ENCODE measurements around the gene RGS14. TPM values are rescaled to one million over a fixed set of nuclear protein-coding genes. Genes with fewer than 3 reads are reported as not detected.

RGS14 gene, protein sequence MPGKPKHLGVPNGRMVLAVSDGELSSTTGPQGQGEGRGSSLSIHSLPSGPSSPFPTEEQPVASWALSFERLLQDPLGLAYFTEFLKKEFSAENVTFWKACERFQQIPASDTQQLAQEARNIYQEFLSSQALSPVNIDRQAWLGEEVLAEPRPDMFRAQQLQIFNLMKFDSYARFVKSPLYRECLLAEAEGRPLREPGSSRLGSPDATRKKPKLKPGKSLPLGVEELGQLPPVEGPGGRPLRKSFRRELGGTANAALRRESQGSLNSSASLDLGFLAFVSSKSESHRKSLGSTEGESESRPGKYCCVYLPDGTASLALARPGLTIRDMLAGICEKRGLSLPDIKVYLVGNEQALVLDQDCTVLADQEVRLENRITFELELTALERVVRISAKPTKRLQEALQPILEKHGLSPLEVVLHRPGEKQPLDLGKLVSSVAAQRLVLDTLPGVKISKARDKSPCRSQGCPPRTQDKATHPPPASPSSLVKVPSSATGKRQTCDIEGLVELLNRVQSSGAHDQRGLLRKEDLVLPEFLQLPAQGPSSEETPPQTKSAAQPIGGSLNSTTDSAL
- 27.7 and 29.8 TPM in 2 replicates for total RNA-seq (2014; rRNA removed; shearing (Covaris generic))
- 15.6 and 23.1 TPM in 2 replicates for polyA plus RNA-seq (2015; cell fraction: cytosol; rRNA removed)
- 30.4 and 36.1 TPM in 2 replicates for polyA plus RNA-seq (2015; cell fraction: nucleus; rRNA removed)

DNA sequence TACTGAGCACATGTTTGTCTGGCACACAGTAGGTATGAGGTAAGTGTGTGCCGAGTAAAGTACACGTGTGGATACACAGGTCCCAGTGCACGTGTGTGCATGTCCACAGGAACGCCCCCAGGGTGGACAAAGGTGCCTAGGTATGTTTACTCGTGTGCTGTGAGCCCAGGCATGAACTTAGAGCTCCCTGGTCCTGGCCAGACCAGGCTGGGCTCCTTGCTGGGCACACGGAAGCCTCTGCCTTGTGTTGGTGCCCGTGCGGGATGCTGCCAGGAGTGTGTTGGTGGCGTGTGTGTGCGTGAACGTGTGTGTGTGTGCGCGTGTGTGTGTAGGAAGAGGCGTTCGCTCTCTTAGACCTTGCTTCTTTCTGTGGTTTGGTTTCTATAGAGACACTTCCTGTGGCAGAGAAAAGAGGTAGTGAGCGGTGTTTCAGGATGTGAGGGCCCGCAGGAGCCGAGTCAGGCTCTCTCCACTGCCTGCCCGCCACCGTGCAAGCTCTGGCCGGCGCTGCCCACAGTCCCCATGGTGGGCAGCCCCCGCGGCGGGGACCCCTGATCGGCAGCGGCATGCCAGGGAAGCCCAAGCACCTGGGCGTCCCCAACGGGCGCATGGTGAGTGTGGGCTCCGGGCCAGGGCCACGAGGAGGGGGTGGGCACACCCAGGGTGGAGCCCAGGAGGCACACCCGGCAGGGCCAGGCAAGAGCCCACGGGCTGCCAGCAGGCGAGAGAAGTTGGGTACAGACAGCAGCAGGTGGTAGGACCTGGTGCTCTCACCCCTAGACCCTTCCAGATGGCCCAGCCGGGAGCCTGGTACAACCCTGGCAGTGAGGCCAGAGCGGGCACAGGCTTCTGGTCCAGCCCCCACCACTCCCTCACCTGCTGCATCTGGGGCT lies at the start of gene RGS14:
Gene RGS14 (plus strand): TSS at position 466 of the 893 bp plus-strand sequence. CDS start 101 bp downstream, at position 567.
- DNase-seq (ENCODE audit: low read depth) = peak; percentile 84

DNA sequence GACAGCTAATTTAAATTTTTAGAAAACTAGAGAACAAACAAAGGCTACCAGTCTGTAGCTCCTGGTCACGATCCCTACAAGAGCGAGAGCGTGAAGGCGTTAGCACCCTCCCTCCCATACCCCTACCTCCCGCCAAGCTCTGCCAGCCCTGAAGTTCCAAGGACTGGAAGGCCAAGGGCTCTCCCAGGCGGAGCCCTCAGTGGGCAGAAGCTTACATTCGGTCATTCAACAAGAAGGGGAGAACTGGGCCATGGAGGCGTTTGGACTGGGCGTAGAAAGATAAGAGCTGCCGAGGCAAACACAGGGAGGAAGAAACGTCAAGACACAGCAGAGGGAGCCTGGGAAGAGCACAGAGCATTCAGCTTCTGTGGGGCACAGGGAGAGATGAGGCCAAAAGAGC lies 49.0 kb upstream of the RGS14 start:
- DNase-seq (ENCODE audit: low read depth) = no peak

DNA sequence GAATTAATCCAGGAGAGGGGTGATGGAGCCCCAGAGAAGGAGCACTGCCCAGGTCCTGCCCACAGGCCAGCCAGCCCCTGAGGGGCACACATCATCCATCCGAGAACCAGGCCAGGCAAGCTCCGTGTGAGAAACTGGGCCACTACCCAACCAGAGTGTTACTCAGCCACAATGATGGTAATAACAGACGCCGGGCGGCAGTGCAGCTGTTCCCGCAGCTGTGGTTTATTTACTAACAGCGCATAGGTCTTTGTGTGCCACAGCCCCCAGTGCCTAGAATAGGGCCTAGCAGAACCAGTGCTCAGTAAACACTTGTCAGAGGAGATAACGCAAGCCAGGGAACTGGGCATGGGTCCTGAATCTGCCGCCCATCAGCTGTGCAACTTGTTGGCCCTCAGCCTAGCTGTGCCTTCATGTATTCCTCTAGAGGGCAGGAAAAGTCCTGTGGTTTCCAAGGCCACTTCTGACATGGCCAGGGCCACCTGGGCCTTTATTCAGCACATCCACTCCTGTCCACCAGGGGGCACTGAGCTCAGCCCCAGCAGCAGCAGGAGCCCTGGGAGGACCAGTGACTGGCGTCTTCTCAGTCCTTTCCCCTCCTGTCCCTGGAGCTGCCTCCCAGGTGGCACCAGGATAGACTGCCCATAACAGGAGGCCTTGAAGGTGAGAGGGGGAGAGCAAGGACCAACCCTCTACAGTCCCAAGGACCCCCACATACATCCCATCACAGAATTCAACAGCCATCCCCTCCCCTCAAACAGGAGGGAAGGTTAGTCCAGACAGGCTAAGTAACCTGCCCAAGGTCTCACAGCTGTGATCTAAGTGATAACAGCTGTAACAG lies 48.2 kb upstream of the RGS14 start:
- DNase-seq (ENCODE audit: low read depth) = peak; percentile 88

DNA sequence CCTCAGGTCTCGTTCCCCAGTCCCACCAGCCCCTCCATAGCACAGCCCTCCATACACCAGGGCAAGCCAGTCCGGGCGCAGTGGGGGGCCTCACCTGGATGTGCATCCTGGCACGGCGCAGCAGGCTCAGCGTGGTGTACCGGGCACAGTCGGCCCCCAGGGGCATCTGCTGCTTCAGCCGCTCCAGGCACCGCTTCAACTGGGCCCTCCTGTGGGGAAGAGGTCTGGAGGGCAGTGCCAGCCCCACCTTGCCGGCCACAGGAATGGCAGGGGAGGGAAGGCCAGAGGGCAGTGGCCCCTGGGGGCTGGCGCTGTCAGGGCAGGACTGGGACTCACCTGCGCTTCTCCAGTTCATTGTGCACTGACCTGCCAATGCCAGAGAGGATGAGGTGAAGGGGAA lies 47.4 kb upstream of the RGS14 start:
- no peak for DNase-seq (ENCODE audit: low read depth)

DNA sequence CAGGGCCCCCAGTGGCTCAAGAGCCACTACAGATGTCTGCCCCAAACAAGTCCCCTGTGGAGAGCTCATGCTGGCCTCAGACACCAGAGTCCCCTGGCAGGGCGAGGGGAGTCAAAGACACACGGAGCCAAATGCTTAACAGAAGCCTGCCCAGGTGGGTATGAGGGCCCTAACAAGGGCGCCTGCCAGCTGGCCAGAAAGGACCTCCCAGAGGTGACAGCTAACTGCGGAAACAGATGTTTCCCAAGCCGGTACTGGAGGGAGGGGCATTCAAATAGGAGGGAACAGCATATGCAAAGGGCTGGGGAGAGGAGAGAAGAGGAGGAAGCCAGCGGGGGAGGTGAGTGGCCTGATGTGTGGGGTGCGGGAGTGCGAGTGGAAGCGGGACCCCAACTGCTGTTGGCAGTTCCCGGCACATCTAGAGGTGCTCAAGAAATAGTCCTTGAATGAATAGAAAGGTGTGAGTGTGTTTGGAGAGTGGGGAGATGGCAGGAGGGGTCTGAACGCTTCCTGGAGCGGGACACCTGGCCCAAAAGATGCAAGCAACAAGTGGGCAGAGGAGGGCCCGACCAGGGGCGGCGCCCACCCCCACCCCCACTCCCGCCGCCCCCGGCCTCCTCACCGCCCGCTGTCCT lies 46.9 kb upstream of the RGS14 start:
- peak; percentile 36 for DNase-seq (ENCODE audit: low read depth)

DNA sequence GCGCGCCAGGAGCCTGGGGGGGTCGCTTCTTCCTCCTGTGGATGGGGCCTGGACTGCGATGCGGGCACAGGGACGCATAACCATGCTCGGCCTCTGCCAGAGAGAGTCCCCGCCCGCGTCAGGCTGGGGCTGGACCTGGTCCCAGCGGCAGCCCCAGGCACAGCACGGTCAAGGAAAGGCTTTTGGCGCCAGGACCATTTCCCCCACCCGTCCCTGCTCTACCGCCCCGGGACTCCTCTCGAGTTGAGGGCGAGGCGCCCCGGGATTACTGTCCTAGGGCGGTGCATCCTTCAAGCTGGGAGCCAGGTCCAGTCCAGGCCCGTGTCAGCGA lies 46.4 kb upstream of the RGS14 start:
- no peak for DNase-seq (ENCODE audit: low read depth)

DNA sequence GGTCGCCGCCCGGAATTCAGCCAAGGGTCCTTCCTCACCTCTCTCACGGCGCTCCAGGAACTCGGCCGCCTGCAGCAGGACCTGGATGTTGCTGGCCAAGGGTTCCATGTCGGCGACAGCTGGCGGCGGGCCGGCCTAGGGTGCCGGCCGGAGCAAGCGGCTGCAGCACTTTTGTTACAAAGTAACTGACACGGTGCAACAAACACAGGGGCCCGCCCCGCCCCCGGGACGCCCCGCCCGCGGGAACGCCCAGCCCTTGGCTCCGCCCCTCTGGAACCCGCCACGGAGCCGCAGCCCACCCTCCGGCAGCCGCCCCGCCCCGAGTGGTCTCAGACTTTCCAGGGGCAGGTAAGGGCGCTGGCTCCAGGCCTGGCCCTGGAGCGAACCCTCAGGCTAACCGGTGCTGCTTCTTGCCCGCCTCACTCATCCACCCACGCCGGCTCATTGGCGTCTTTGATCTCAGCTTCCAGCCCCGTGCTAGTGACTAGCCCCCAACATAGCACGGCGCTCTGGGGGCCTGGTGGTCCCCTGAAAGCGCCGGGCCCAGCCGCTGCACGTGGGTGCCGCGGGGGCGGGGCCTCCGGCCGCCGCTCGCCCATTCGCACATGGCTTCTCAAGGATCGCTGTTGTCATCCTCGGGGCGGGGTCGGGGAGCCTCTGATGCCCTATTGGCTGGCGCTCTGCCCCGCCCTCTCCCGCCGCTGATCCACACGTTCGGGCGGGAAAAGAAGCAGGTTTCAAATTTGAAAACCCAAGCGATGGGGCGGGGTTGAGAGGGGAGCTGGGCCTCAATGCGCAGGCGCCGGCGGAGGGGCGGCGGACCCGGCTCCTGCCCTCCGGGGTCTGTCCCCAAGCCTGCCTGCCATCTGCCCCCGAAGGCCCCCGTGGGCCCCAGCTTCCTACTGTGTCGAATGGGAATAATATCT lies 45.7 kb upstream of the RGS14 start, which contains the start of gene MXD3:
Gene MXD3 (minus strand): TSS at position 176 of the 926 bp plus-strand sequence. CDS start 68 bp downstream, at position 108.
- peak; percentile 97 for DNase-seq (ENCODE audit: low read depth)

DNA sequence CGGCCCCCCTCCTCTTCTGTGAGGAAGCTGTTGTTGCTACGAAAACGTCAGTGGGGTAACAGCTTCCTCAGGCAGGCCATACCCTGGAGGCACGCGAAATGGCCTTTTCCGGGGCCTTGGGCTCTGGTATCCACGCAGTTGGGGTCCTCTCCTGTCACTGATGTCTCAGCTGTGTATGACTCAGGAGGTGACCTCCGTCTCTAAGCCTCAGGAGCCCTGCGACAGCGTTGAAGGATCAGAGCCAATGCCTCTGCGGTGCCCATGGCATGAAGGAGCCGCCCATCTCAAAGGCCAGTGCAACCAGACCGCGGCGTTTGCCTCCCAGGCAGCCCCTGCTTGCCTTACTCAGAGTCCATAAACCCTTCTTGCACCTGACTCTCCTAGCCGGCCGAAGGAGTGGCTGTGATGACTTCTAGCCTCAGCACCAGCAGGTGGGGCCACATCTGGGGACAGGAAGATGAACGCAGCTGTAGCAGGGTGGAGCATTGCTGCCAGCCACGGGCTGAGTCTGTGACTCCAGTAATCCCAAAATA lies 45.0 kb upstream of the RGS14 start:
- peak; percentile 62 for DNase-seq (ENCODE audit: low read depth)

DNA sequence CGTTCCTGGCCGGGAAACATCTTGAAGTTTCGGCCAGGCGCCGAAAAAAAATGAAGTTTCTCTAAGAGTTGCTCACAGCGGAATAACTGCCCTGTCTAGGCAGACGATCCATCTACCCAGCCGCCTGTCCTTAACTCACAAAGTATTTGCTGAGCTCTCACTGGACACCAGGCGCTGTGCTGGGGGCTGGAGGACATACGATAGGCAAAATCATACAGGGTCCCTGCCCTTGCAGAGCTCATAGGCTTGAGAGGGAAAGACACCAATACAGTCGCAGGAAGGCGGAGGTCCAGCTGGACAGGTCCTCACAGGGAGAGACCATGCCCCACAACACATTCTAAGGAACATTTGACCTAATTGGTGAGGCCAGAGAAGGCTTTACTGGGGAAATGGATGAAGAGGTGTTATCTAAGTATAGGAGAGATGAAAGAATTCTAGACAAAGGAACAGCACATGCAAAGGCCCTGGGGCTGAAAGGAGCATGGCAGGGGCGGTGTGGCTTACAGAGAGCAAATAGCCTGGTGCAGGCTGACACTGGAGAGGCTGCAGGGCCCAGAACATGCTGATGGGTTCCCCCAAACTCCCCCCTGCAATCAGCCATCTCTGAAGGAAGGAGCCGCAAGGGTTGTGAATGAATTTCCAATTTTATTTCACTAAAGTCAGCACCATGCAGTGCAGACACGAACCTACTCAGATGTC lies 44.0 kb upstream of the RGS14 start:
- DNase-seq (ENCODE audit: low read depth) = no peak

DNA sequence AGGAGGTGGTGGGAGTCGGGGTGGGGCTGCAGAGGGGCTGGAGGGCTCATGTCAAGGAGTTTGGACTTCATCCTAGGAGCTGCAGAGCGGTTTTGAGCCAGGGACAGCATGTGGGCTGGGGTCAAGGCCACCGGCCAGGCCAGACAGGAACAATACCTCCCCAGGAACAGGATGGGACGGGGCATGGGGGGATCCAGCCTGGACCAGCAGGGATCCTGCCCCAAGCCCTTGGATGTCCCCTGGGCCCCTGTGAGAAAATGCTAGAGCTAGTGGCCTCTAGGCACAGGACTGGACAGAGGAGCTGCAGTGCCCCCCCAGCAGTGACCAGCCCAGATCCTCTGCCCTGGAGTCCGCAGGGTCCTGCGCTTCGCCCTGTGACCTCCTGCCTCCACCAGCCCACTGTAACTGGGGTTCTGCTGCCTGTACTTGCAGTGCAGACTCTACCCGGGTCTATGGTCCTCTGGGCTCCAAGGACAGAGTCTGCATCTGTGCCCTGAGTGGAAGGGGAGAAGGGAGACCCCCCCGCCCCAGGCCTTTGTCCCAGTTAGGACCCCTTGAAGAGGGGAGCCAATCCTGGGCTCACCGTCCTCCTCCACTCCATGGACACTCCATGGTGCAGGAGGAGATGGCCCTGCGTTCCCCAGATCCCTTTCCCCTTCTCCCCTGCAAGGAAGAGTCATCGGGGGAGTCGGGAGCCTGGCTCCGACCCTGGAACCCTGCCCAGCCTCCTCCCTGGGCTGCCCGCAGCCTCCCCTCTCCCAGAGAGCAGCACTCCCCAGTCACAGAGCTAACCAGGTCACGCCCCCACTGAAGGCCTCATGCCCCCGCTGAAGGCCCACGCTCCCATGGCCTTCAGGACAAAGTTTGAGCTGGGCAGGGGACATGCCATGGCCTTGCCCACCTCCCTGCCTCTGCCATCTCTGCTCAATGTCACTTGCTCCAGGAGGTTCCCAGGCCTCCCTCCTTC lies 43.1 kb upstream of the RGS14 start:
- no peak for DNase-seq (ENCODE audit: low read depth)

DNA sequence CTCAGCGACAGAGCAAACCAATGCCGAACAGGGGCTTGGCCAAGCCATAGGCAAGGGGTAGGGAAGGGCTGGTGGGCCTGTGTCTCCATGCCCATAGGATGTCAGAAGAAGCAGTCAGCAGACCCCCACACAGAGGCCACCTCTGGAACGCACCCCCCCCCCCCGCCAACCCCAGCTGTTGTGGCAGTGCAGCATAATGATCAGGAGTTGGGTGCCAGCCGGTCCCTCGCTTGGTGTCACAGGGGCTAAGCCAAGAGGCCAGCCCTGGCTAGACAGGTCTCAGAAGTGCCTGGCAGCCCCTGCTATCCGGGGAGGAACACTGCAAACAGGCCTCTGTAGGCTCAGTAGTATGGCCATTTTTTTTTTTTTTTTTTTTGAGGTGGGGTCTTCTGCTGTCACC lies 42.3 kb upstream of the RGS14 start:
- DNase-seq (ENCODE audit: low read depth) = no peak

DNA sequence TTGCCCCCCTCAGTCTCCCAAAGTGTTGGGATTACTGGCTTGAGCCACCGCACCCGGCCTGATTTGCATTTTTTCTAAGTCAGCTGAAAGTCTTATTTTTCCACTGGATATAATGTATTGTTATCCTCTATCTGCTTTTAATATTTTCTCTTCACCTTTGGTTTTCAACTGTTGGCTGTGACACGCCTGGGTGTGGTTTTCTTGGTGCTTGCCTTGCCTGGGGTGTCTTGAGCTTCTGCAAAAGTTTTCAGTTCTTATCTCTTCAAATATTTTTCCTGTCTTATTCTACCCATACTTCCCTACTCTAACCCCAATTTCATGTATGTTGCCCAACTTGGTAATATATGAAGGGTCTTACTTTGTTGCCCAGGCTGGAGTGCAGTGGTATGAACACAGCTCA lies 41.7 kb upstream of the RGS14 start:
- no peak for DNase-seq (ENCODE audit: low read depth)

DNA sequence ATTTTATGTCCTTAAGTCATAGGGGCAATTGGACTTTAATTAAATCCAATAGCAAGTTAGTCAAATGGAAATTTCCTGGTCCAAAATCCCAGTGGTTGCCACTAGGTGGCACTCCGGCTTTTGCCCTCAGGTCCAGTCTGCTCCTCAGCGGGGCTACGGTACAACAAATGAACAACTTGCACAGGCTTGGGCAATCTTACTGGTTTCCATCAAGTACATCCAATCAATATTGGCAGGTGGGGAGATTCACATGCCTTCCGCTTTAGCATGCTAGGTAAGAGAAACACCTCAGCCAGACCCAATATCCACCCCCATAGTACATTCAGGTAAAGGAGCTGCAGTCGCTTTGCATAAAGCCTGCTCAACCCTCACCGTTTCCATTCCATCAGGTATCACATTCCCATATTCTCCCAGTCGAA lies 39.8 kb upstream of the RGS14 start:
- peak; percentile 63 for DNase-seq (ENCODE audit: low read depth)

DNA sequence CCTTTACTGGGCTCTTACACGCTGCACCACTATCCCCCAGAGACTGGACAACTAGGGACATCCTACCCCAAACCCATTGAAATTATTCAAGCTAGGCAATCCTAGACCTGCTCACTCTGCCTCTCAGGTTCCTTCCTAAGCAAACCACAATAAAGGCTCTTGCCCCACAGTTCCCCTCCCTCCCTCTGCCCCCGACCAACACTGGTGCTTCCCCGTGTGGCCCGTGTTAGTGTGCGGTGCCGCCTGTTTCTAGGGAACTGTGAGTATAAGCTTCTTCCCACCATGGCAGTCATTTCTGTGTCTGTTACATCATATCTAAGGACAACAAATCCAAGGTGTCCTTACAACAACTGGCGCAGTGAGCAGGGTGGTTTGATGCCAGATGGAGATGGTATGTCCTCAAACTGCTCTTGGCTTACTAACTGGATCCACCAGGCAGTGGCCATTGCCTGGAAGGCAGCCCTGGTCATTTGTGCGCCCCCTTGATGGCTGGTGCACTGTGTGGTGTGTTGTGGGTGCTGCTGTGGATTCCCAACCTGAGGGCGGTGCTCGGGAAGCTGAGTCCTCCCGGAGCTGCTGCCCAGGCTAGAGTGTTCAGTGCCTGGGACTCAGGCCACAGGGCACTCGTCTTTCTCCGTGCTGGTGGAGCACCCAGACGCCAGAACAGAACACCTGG lies 37.7 kb upstream of the RGS14 start:
- no peak for DNase-seq (ENCODE audit: low read depth)

DNA sequence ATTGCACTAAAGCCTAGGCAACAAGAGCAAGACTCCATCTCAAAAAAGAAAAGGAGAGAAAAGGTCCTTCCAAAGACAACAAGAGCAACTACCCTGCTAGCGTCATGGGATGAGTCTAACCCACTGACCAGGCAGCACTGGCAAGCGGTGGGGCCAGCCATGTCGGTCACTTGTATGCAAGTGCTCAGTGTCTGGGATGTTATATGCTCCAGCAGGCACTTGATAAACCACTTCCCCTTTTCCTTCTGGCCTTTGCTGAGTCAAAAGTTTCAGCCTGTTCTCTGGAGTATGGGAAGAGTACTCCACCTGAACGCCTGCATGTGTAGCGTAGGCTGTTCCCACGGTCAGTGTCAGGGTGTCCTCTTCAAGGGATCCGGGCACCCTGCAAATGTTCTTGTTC lies 36.8 kb upstream of the RGS14 start:
- no peak for DNase-seq (ENCODE audit: low read depth)

DNA sequence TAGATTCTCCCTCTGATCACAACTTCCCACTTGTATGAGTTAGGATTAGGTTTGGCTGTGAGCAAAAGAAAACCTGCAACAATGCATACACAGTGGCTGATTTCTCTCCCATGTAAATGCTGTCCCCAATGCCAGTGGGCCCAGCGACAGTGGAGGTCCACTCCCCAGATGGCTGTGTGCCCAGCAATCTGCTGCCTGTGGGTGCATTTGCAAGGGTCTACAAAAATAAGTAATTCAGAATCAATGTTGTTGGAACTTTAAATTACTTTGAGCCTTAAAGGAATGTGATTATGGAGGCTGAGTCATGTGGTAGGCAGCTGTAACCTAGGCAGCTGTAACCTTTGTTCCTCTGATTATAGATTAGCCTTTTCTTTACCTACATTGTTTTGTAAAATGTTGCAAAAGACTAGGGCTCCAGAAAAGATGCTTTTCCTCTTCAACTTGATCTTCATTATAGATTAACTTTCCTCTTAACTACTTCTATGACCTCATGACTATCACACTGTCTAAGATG lies 31.8 kb upstream of the RGS14 start:
- DNase-seq (ENCODE audit: low read depth) = no peak

Data from HT1080 (cell line).